M059J (cell line): ENCODE results near the gene LPCAT1. TPM values are rescaled to one million over a fixed set of nuclear protein-coding genes. Genes with fewer than 3 reads are reported as not detected.

ENCODE experiments used
- DNase-seq: peaks from one replicate; pipeline ENCODE4 v3.0.0-alpha.2; 2012; ENCODE audit warnings: low read depth
- total RNA-seq: library from RNA; depleted of rRNA; stranded (reverse); fragments of >200 nt; shearing (Covaris generic); gene quantifications from 2 replicates; pipeline ENCODE4 v1.2.3, GENCODE V29; 2014

Gene LPCAT1
- total RNA-seq, 1 experiment from 2014 or later = 41.1 TPM

- no peak for DNase-seq
Observed at GRCh38 chr5:1497795-1498622, 25.8 kb downstream of the LPCAT1 start.

- no peak for DNase-seq
Observed at GRCh38 chr5:1497242-1497777, 26.4 kb downstream of the LPCAT1 start.

GRCh38 chr5:1495525-1495897 lies 28.2 kb downstream of the LPCAT1 start:
- no peak for DNase-seq

GRCh38 chr5:1494780-1495524 lies 28.8 kb downstream of the LPCAT1 start:
- DNase-seq = no peak

- DNase-seq = no peak
Observed at GRCh38 chr5:1493941-1494340, 29.8 kb downstream of the LPCAT1 start.

GRCh38 chr5:1493413-1493812 lies 30.3 kb downstream of the LPCAT1 start:
- no peak for DNase-seq

GRCh38 chr5:1492757-1493156 lies 31.0 kb downstream of the LPCAT1 start:
- DNase-seq = no peak

GRCh38 chr5:1490376-1490775 lies 33.4 kb downstream of the LPCAT1 start:
- no peak for DNase-seq

GRCh38 chr5:1489754-1490153 lies 34.0 kb downstream of the LPCAT1 start:
- no peak for DNase-seq

GRCh38 chr5:1488882-1489680 lies 34.7 kb downstream of the LPCAT1 start:
- DNase-seq = peak; percentile 52

GRCh38 chr5:1487079-1487764 lies 36.5 kb downstream of the LPCAT1 start:
- DNase-seq = no peak

- DNase-seq = no peak
Observed at GRCh38 chr5:1486271-1486670, 37.5 kb downstream of the LPCAT1 start.

GRCh38 chr5:1485579-1486118 lies 38.1 kb downstream of the LPCAT1 start:
- DNase-seq = no peak

GRCh38 chr5:1484730-1485578 lies 38.8 kb downstream of the LPCAT1 start:
- no peak for DNase-seq

GRCh38 chr5:1483856-1484729 lies 39.7 kb downstream of the LPCAT1 start:
- no peak for DNase-seq

GRCh38 chr5:1483064-1483463 lies 40.7 kb downstream of the LPCAT1 start:
- DNase-seq = no peak

- DNase-seq = no peak
Observed at GRCh38 chr5:1481959-1482331, 41.8 kb downstream of the LPCAT1 start.

- no peak for DNase-seq
Observed at GRCh38 chr5:1481266-1481958, 42.3 kb downstream of the LPCAT1 start.

- no peak for DNase-seq
Observed at GRCh38 chr5:1480806-1481205, 43.0 kb downstream of the LPCAT1 start.
